Vagina (tissue), 2 donors: ENCODE results near the gene NOL4L. TPM values are rescaled to one million over a fixed set of nuclear protein-coding genes. Genes with fewer than 3 reads are reported as not detected.

ENCODE experiments used
- DNase-seq, 2 donors: peaks; one replicate each; pipeline ENCODE4 v3.0.0-alpha.2; 2017; ENCODE audit errors: extremely low spot score in 2 of 2
- H3K27ac ChIP-seq: fragments of 200-600 bp; sonication (generic); one replicate; pipeline ENCODE4 v1.5.1; 2019
- H3K27me3 ChIP-seq: fragments of 200-600 bp; sonication (generic); one replicate; pipeline ENCODE4 v1.5.1; 2019
- H3K36me3 ChIP-seq, 2 donors: fragments of 200-600 bp; sonication (generic); one replicate each; pipeline ENCODE4 v1.5.1; 2017 to 2019
- H3K4me1 ChIP-seq: fragments of 200-600 bp; sonication (generic); one replicate; pipeline ENCODE4 v1.5.1; 2019
- H3K4me3 ChIP-seq, 2 donors: fragments of 200-600 bp; sonication (generic); 1 replicate in 1 of 2; 2 replicates in 1 of 2; pipeline ENCODE4 v1.5.1; 2016 to 2019
- H3K9me3 ChIP-seq: fragments of 200-600 bp; sonication (generic); one replicate; pipeline ENCODE4 v1.5.1; 2019
- POLR2A ChIP-seq, 2 donors: fragments of 450-650 bp; IDR thresholded peaks; one replicate each; pipeline ENCODE4 v1.6.1; 2017; ENCODE audit warnings: antibody characterized with exemption in 2 of 2, mild to moderate bottlenecking in 2 of 2, moderate library complexity in 2 of 2
- POLR2AphosphoS5 ChIP-seq, 2 donors: sonication (generic); formaldehyde crosslinking; IDR thresholded peaks; one replicate each; pipeline ENCODE4 v1.9.0; 2017; ENCODE audit warnings: antibody characterized with exemption in 2 of 2, mild to moderate bottlenecking in 2 of 2, low read depth in 1 of 2; ENCODE audit not compliant: insufficient read depth in 1 of 2
- intact Hi-C: fragments of 100-400 bp; cut with DNase I; formaldehyde crosslinking; loops from one replicate; pipeline ENCODE4 v1.15.1; 2023
- total RNA-seq: library from RNA; depleted of rRNA; stranded (reverse); fragments of >200 nt; gene quantifications from one replicate; pipeline ENCODE4 v1.2.3, GENCODE V29; 2016
- TF ChIP-seq, protein P1 (sequence below), 3 experiments: fragments of 450-650 bp in 2 of 3; fragments of 200-600 bp in 1 of 3; sonication (generic) in 1 of 3; IDR thresholded peaks; one replicate each; pipeline ENCODE4 v1.5.1; 2017 to 2019; ENCODE audit warnings: antibody characterized with exemption in 3 of 3, mild to moderate bottlenecking in 2 of 3, moderate library complexity in 2 of 3

NOL4L gene
- total RNA-seq, 1 donor from 2014 or later: 17.9 TPM

DNA sequence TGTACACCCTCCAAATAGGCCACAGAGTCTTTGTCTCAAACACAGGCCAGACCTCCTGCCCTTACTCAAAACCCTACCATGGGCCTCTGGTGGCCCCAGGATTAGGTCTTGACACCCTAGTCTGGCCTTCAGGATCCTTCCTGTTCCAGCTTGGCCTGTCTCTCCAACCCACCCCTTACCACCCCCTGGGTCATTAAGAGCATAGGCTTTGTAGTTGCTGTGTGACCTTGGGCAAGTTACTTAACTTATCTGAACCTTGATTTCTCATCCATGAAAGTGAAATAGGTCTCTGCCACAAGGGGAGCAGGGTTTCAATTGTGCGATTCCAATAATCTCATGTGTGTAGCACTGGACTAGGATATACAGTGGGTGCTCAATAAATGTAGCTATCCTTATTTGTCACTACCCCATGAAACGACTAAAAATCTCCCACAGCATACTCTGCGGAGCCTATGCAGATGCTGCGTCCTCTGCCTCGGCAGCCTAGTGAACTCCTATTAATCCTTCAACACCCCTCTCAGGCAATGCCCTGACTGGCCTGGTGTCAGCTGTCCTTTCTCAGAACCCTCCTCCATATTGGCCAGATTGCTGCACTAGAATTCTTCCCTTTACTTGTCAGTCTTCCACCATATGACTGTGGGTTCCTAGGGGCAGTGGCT is 39.7 kb upstream of the NOL4L start:
- TF ChIP-seq, protein P1, sequence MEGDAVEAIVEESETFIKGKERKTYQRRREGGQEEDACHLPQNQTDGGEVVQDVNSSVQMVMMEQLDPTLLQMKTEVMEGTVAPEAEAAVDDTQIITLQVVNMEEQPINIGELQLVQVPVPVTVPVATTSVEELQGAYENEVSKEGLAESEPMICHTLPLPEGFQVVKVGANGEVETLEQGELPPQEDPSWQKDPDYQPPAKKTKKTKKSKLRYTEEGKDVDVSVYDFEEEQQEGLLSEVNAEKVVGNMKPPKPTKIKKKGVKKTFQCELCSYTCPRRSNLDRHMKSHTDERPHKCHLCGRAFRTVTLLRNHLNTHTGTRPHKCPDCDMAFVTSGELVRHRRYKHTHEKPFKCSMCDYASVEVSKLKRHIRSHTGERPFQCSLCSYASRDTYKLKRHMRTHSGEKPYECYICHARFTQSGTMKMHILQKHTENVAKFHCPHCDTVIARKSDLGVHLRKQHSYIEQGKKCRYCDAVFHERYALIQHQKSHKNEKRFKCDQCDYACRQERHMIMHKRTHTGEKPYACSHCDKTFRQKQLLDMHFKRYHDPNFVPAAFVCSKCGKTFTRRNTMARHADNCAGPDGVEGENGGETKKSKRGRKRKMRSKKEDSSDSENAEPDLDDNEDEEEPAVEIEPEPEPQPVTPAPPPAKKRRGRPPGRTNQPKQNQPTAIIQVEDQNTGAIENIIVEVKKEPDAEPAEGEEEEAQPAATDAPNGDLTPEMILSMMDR (IDR thresholded peaks at IDR 0.05): no peak
- TF ChIP-seq POLR2AphosphoS5 (IDR thresholded peaks at IDR 0.05; ENCODE audit: insufficient read depth in 1 of 2, low read depth in 1 of 2) (no peak), POLR2A (IDR thresholded peaks at IDR 0.05) (no peak)
- intact Hi-C loops: no loop called here
- peaks cover 10% of the 10 kb centered on the region for H3K4me1 ChIP-seq
- DNase-seq: no peak
- H3K27me3 ChIP-seq: no peaks in the 10 kb centered on the region
- no peaks in the 10 kb centered on the region for H3K36me3 ChIP-seq
- H3K4me3 ChIP-seq: no peak overlapping the region
- no peaks in the 10 kb centered on the region for H3K9me3 ChIP-seq
- H3K27ac ChIP-seq: no peak overlapping the region

DNA sequence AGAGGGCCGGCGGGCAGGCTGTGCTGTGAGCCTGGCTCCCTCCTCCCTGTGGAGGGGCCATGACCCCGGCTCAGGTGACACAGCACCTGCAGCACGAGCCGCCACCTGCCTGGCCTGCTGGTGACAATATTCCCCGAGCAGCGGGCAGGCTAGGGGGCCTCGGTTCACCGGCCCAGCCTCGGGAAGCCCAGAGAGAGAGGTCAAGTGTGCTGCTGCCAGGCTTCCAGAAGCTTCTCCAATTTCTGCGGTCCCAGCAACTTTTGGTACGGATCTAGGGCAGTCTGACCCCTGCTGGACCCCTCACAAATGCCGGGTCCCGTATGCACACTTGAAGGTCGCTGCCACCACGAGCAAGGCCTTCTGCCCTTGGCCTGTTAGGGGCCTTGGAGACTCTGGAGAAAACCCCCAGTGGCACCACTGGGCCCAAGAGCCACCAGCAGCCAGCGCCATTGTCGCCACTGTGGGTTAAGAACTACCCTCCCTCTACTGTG is 38.6 kb upstream of the NOL4L start:
- Histone ChIP-seq H3K27me3 (no peaks in the 10 kb centered on the region), H3K9me3 (no peaks in the 10 kb centered on the region), H3K4me1 (peaks cover 10% of the 10 kb centered on the region), H3K27ac (no peak overlapping the region), H3K36me3 (no peaks in the 10 kb centered on the region), H3K4me3 (no peak overlapping the region)
- intact Hi-C loops: no loop called here
- DNase-seq: no peak
- TF ChIP-seq, protein P1 (IDR thresholded peaks at IDR 0.05): no peak
- no peak for TF ChIP-seq POLR2A (IDR thresholded peaks at IDR 0.05)
- no peak for TF ChIP-seq POLR2AphosphoS5 (IDR thresholded peaks at IDR 0.05; ENCODE audit: insufficient read depth in 1 of 2, low read depth in 1 of 2)

DNA sequence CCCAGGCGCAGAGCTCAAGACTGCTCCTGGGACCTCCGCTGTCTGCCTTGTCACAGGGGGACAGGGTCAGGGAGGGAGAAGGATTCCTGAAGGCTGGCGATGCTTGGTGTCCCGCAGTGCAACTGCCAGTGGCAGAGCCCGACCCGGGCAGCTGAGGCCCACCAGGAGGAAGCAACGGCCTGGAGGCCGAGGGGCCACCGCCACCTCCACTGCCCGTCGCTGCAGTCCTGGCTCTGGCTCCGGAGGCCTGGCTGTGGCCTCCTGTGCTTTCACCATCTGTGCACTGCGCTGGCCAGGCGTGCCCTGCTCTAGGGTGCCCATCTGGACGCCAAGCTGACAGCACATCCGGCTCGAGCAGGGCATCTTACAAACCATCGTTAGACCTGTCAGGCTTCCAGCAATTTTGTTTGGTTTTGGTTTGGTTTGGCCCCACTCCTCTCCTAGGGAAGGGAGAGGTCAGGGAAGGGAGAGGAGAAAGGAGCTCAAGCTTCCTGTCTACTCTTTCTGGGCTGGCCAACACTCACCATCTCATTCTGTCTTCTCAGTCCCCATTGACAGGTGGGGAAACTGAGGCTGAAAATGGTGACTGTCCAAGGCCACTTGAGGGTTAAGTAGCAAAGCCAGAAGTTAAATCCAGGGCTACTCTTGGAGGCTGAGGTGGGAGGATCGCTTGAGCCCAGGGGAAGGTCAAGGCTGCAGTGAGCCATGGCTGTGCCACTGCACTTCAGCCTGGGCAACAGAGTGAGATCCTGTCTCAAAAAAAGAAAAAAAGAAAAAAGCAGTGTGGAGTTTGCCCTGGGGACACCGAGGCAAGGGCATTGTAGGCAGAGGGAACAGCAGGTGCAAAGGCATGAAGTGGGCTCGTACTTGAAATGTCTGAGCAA is 37.7 kb upstream of the NOL4L start:
- no peaks in the 10 kb centered on the region for H3K27me3 ChIP-seq
- H3K36me3 ChIP-seq: no peaks in the 10 kb centered on the region
- no peak for DNase-seq
- no peak overlapping the region for H3K4me3 ChIP-seq
- peaks cover 10% of the 10 kb centered on the region for H3K4me1 ChIP-seq
- H3K27ac ChIP-seq: no peak overlapping the region
- no peaks in the 10 kb centered on the region for H3K9me3 ChIP-seq
- intact Hi-C loops: no loop called here
- TF ChIP-seq POLR2AphosphoS5 (IDR thresholded peaks at IDR 0.05; ENCODE audit: insufficient read depth in 1 of 2, low read depth in 1 of 2) (no peak), POLR2A (IDR thresholded peaks at IDR 0.05) (no peak)
- TF ChIP-seq, protein P1 (IDR thresholded peaks at IDR 0.05): no peak

DNA sequence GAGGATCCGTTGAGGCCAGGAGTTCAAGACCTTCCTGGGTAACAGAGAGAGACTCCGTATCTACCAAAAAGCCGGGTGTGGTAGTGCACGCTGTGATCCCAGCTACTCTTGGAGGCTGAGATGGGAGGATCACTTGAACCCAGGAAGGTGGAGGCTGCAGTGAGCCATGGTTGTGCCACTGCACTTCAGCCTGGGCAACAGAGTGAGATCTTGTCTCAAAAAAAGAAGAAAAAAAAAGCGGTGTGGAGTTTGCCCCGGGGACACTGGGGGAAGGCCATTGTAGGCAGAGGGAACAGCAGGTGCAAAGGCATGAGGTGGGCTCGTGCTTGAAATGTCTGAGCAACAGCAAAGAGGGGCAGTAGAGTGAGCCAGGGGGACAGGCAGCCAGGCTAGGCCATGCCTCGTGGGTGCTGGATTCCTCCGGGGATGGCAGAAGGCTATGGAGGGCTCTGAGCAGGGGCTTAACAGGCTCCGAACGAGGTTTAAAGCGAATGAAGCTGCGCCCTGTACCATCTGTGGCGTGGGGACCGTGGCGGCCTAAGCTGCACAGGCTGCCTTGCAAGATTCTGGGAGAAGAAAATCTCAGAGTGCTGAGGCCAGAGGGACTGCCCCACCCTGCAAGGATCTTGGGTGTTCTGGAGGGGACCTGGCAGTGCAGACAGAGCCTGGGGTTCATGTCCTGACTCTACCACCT is 36.9 kb upstream of the NOL4L start:
- DNase-seq: no peak
- no peak overlapping the region for H3K4me3 ChIP-seq
- TF ChIP-seq, protein P1 (IDR thresholded peaks at IDR 0.05): no peak
- no peak for TF ChIP-seq POLR2AphosphoS5 (IDR thresholded peaks at IDR 0.05; ENCODE audit: insufficient read depth in 1 of 2, low read depth in 1 of 2)
- TF ChIP-seq POLR2A (IDR thresholded peaks at IDR 0.05): no peak
- intact Hi-C loops: no loop called here
- no peaks in the 10 kb centered on the region for H3K27me3 ChIP-seq
- H3K27ac ChIP-seq: no peak overlapping the region
- no peaks in the 10 kb centered on the region for H3K9me3 ChIP-seq
- H3K36me3 ChIP-seq: no peaks in the 10 kb centered on the region
- H3K4me1 ChIP-seq: peaks cover 4% of the 10 kb centered on the region
